Liver (tissue), 9 donors: Measurements from ENCODE around the gene UNC5CL. TPM values are rescaled to one million over a fixed set of nuclear protein-coding genes. Genes with fewer than 3 reads are reported as not detected.

Source experiments
- DNase-seq: peaks from one replicate; pipeline ENCODE4 v3.0.0-alpha.2; 2017; ENCODE audit warnings: low spot score
- H3K27ac ChIP-seq, 2 donors: one replicate each; pipeline ENCODE4 v1.7.0; 2013; ENCODE audit warnings: inconsistent platforms in 2 of 2, low read length in 2 of 2, control low read depth in 1 of 2, low read depth in 1 of 2, mild to moderate bottlenecking in 1 of 2
- H3K27me3 ChIP-seq, 4 donors: one replicate each; pipeline versions ENCODE4 v1.6.1 to v1.7.0; 2013; ENCODE audit warnings: low read length in 3 of 4, inconsistent platforms in 1 of 4, mild to moderate bottlenecking in 1 of 4, moderate library complexity in 1 of 4; ENCODE audit not compliant: control insufficient read depth in 4 of 4, insufficient read depth in 4 of 4
- H3K36me3 ChIP-seq, 4 donors: one replicate each; pipeline versions ENCODE4 v1.6.1 to v1.7.0; 2013; ENCODE audit warnings: low read length in 3 of 4, mild to moderate bottlenecking in 3 of 4, low read depth in 1 of 4, moderate library complexity in 1 of 4; ENCODE audit not compliant: control insufficient read depth in 4 of 4, insufficient read depth in 3 of 4
- H3K4me1 ChIP-seq, 4 donors: one replicate each; pipeline versions ENCODE4 v1.6.1 to v1.7.0; 2013; ENCODE audit warnings: low read length in 3 of 4, mild to moderate bottlenecking in 3 of 4, moderate library complexity in 1 of 4; ENCODE audit not compliant: control insufficient read depth in 4 of 4, insufficient read depth in 4 of 4
- H3K4me3 ChIP-seq, 3 donors: one replicate each; pipeline versions ENCODE4 v1.6.1 to v1.7.0; 2013; ENCODE audit warnings: low read length in 3 of 3, control low read depth in 1 of 3, low read depth in 1 of 3, mild to moderate bottlenecking in 1 of 3
- H3K9ac ChIP-seq, 2 donors: one replicate each; pipeline ENCODE4 v1.7.0; 2013; ENCODE audit warnings: low read length in 2 of 2, mild to moderate bottlenecking in 2 of 2, moderate library complexity in 2 of 2, control low read depth in 1 of 2, low read depth in 1 of 2
- H3K9me3 ChIP-seq, 4 donors: one replicate each; pipeline versions ENCODE4 v1.6.1 to v1.7.0; 2013; ENCODE audit warnings: low read length in 3 of 4; ENCODE audit not compliant: control insufficient read depth in 4 of 4
- EGR1 ChIP-seq, 2 donors: IDR thresholded peaks; 2 replicates each; pipeline ENCODE4 v1.6.1; 2016 to 2018; ENCODE audit warnings: antibody characterized with exemption in 2 of 2, low read depth in 2 of 2
- FOXA1 ChIP-seq: IDR thresholded peaks from 2 replicates; pipeline ENCODE4 v1.6.1; 2016; ENCODE audit warnings: antibody characterized with exemption
- FOXA2 ChIP-seq: IDR thresholded peaks from 2 replicates; pipeline ENCODE4 v1.6.1; 2016; ENCODE audit warnings: antibody characterized with exemption
- GABPA ChIP-seq, 2 donors: IDR thresholded peaks in 1 of 2; conservative IDR thresholded peaks in 1 of 2; 2 replicates each; pipeline ENCODE4 v1.6.1; 2016; ENCODE audit warnings: antibody characterized with exemption in 2 of 2, mild to moderate bottlenecking in 1 of 2, moderate library complexity in 1 of 2
- HNF4A ChIP-seq, 2 donors: conservative IDR thresholded peaks; 2 replicates each; pipeline ENCODE4 v1.6.1; 2016; ENCODE audit warnings: antibody characterized with exemption in 2 of 2, mild to moderate bottlenecking in 2 of 2
- HNF4G ChIP-seq: IDR thresholded peaks from 2 replicates; pipeline ENCODE4 v1.6.1; 2016; ENCODE audit warnings: antibody characterized with exemption
- JUND ChIP-seq, 2 donors: IDR thresholded peaks; 2 replicates each; pipeline ENCODE4 v1.6.1; 2016; ENCODE audit warnings: antibody characterized with exemption in 2 of 2
- NR2F2 ChIP-seq: IDR thresholded peaks from 2 replicates; pipeline ENCODE4 v1.6.1; 2016; ENCODE audit warnings: antibody characterized with exemption
- RAD21 ChIP-seq, 2 donors: IDR thresholded peaks; 2 replicates each; pipeline ENCODE4 v1.6.1; 2016; ENCODE audit warnings: antibody characterized with exemption in 2 of 2, mild to moderate bottlenecking in 2 of 2
- RXRA ChIP-seq, 2 donors: IDR thresholded peaks; 2 replicates each; pipeline ENCODE4 v1.6.1; 2017 to 2018; ENCODE audit warnings: antibody characterized with exemption in 2 of 2, mild to moderate bottlenecking in 1 of 2
- SP1 ChIP-seq: IDR thresholded peaks from 2 replicates; pipeline ENCODE4 v1.6.1; 2018; ENCODE audit warnings: antibody characterized with exemption, mild to moderate bottlenecking
- TAF1 ChIP-seq: conservative IDR thresholded peaks from 2 replicates; pipeline ENCODE4 v1.6.1; 2016; ENCODE audit warnings: antibody characterized with exemption, mild to moderate bottlenecking
- YY1 ChIP-seq: IDR thresholded peaks from 2 replicates; pipeline ENCODE4 v1.6.1; 2016; ENCODE audit warnings: antibody characterized with exemption, mild to moderate bottlenecking
- WGBS: extraction: QIAGEN DNeasy Blood & Tissue Kit; methylation state at CpG from one replicate; pipeline ENCODE4 v1.1.7; 2013; 5-methylcytosine and 5-hydroxymethylcytosine counted together
- polyA plus RNA-seq, 2 donors: library from polyadenylated mRNA; stranded (reverse) in 1 of 2; unstranded in 1 of 2; fragments of 200-250 nt in 1 of 2; fragments of >200 nt in 1 of 2; fragmentation: Nextera tagmentation in 1 of 2; extraction: Ambion mirVana in 1 of 2; gene quantifications; one replicate each; pipeline versions ENCODE4 v1.2.1 to v1.2.3, GENCODE V29; 2013 to 2015
- total RNA-seq, 2 donors: library from RNA; depleted of rRNA; stranded (reverse); fragments of >200 nt; gene quantifications; one replicate each; pipeline ENCODE4 v1.2.3, GENCODE V29; 2014
- TF ChIP-seq, protein P1 (sequence below): IDR thresholded peaks from 2 replicates; pipeline ENCODE4 v1.6.1; 2016; ENCODE audit warnings: antibody characterized with exemption, mild to moderate bottlenecking
- TF ChIP-seq, protein P2 (sequence below): IDR thresholded peaks from 2 replicates; pipeline ENCODE4 v1.6.1; 2016; ENCODE audit warnings: antibody characterized with exemption
- TF ChIP-seq, protein P3 (sequence below): fragments of 150-350 bp; IDR thresholded peaks from 2 replicates; pipeline ENCODE4 v1.5.1; 2017; ENCODE audit warnings: improper control_type of control experiment, low read depth, low read length; ENCODE audit not compliant: missing input control
- donor health status: healthy.
- donor health status: healthy.
- donor health status: healthy.
- donor health status: healthy.
- donor health status: healthy.

Gene UNC5CL
- total and polyA plus RNA-seq, 4 donors: 4.7 to 41.9 (median 17.2) TPM

DNA sequence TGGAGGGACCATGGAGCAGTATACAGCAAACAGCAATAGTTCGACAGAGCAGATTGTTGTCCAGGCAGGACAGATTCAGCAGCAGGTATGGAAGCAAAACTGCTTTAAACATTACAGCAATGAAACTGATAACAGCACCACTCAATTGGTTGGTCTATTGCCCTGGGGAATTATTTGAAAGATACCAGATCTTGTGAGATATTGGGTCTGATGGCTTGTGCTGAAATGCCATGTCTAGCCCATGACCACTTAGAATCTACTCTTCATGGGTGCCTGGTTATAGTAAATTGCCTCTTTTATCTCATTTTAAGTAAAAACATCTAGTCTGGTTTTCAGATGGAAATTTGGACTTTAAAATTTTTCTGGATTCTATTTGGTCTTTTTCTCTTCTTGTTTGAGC is 40.1 kb upstream of the UNC5CL start (continued):
- TF ChIP-seq, protein P1, sequence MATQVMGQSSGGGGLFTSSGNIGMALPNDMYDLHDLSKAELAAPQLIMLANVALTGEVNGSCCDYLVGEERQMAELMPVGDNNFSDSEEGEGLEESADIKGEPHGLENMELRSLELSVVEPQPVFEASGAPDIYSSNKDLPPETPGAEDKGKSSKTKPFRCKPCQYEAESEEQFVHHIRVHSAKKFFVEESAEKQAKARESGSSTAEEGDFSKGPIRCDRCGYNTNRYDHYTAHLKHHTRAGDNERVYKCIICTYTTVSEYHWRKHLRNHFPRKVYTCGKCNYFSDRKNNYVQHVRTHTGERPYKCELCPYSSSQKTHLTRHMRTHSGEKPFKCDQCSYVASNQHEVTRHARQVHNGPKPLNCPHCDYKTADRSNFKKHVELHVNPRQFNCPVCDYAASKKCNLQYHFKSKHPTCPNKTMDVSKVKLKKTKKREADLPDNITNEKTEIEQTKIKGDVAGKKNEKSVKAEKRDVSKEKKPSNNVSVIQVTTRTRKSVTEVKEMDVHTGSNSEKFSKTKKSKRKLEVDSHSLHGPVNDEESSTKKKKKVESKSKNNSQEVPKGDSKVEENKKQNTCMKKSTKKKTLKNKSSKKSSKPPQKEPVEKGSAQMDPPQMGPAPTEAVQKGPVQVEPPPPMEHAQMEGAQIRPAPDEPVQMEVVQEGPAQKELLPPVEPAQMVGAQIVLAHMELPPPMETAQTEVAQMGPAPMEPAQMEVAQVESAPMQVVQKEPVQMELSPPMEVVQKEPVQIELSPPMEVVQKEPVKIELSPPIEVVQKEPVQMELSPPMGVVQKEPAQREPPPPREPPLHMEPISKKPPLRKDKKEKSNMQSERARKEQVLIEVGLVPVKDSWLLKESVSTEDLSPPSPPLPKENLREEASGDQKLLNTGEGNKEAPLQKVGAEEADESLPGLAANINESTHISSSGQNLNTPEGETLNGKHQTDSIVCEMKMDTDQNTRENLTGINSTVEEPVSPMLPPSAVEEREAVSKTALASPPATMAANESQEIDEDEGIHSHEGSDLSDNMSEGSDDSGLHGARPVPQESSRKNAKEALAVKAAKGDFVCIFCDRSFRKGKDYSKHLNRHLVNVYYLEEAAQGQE: no peak

DNA sequence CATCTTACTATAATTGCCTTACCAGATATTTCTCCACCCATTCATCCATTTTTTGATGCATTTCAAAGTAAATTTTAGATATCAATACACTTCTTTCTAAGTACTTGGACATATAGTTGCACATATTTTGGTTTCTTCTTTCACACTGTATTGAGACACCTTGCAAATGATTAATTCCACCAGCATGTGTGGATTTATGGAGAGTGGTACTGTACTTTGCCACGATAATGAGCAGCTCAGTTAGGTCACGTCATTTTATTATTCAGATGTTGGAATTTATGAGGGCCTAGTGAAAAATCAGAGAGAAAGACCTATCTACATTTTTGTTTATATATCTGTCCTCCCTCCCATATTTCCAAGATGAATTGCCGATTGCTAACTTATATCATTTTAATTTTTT is 39.1 kb upstream of the UNC5CL start:
- peaks cover 1 to 31% (median 26%) of the 10 kb centered on the region in 4 donors for H3K4me1 ChIP-seq
- H3K27me3 ChIP-seq: no peaks in the 10 kb centered on the region
- WGBS: 86% methylated on average over 3 of the region's 3 CpGs
- H3K27ac ChIP-seq: no peak overlapping the region
- no peak overlapping the region for H3K4me3 ChIP-seq
- no peak overlapping the region for H3K9ac ChIP-seq
- no peaks in the 10 kb centered on the region for H3K9me3 ChIP-seq
- peaks cover 7 to 22% (median 9%) of the 10 kb centered on the region in 4 donors for H3K36me3 ChIP-seq
- TF ChIP-seq HNF4A (conservative IDR thresholded peaks at IDR 0.05) (no peak), SP1 (no peak), EGR1 (IDR thresholded peaks at IDR 0.05; ENCODE audit: low read depth in 2 of 2) (no peak), JUND (IDR thresholded peaks at IDR 0.05) (no peak), FOXA1 (no peak), RAD21 (IDR thresholded peaks at IDR 0.05) (no peak), RXRA (IDR thresholded peaks at IDR 0.05) (no peak), FOXA2 (no peak)
- TF ChIP-seq, protein P2, sequence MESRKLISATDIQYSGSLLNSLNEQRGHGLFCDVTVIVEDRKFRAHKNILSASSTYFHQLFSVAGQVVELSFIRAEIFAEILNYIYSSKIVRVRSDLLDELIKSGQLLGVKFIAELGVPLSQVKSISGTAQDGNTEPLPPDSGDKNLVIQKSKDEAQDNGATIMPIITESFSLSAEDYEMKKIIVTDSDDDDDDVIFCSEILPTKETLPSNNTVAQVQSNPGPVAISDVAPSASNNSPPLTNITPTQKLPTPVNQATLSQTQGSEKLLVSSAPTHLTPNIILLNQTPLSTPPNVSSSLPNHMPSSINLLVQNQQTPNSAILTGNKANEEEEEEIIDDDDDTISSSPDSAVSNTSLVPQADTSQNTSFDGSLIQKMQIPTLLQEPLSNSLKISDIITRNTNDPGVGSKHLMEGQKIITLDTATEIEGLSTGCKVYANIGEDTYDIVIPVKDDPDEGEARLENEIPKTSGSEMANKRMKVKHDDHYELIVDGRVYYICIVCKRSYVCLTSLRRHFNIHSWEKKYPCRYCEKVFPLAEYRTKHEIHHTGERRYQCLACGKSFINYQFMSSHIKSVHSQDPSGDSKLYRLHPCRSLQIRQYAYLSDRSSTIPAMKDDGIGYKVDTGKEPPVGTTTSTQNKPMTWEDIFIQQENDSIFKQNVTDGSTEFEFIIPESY: no peak
- DNase-seq: no peak

DNA sequence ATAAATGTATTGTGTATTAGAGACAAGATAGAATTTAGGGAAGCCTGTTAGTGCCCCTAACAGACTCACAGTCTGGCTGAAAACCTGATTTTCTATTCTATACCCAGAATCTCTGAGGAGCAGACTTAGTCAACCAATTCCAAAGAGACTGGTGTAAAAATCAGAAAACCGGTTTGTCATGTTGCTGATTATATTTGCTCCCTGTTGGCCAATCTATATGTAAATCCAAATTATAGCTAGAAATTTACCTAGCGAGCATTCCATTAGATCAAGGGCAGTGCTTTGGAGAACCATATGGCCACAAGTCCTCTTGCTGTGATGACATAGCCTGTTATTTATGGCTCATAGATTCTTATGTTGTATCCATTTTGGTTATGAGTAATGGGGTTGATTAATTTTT is 38.5 kb upstream of the UNC5CL start:
- Histone ChIP-seq H3K27me3 (no peaks in the 10 kb centered on the region), H3K4me1 (peaks cover 1 to 31% (median 26%) of the 10 kb centered on the region in 4 donors), H3K9ac (no peak overlapping the region), H3K9me3 (no peaks in the 10 kb centered on the region), H3K36me3 (peaks cover 7 to 22% (median 9%) of the 10 kb centered on the region in 4 donors), H3K4me3 (no peak overlapping the region), H3K27ac (no peak overlapping the region)
- TF ChIP-seq, protein P3, sequence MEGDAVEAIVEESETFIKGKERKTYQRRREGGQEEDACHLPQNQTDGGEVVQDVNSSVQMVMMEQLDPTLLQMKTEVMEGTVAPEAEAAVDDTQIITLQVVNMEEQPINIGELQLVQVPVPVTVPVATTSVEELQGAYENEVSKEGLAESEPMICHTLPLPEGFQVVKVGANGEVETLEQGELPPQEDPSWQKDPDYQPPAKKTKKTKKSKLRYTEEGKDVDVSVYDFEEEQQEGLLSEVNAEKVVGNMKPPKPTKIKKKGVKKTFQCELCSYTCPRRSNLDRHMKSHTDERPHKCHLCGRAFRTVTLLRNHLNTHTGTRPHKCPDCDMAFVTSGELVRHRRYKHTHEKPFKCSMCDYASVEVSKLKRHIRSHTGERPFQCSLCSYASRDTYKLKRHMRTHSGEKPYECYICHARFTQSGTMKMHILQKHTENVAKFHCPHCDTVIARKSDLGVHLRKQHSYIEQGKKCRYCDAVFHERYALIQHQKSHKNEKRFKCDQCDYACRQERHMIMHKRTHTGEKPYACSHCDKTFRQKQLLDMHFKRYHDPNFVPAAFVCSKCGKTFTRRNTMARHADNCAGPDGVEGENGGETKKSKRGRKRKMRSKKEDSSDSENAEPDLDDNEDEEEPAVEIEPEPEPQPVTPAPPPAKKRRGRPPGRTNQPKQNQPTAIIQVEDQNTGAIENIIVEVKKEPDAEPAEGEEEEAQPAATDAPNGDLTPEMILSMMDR: no peak
- TF ChIP-seq, protein P2: no peak
- TF ChIP-seq HNF4A (conservative IDR thresholded peaks at IDR 0.05) (no peak), JUND (IDR thresholded peaks at IDR 0.05) (no peak), YY1 (no peak), NR2F2 (no peak), HNF4G (no peak), FOXA1 (no peak), GABPA (IDR thresholded peaks at IDR 0.05 in 1 of 2, conservative IDR thresholded peaks at IDR 0.05 in 1 of 2) (no peak), RXRA (IDR thresholded peaks at IDR 0.05) (no peak), TAF1 (no peak)
- no peak for DNase-seq
- WGBS: 90% methylated on average over 2 of the region's 2 CpGs
